GDM1 (cell line): ENCODE measurements around the gene CASP2.

ENCODE experiments used
- DNase-seq: peaks from one replicate; lab custom pipeline; 2025; lab: John Stamatoyannopoulos, UW

Gene CASP2

GRCh38 chr7:143287935-143288826 lies at the start of gene CASP2:
Gene CASP2, plus strand, starts transcription at chr7:143288351. Its CDS starts 105 bp downstream, at chr7:143288456.
- peak; percentile 98 for DNase-seq

GRCh38 chr7:143239813-143240212 lies 48.3 kb upstream of the CASP2 start:
- no peak for DNase-seq

GRCh38 chr7:143240291-143241168 lies 47.6 kb upstream of the CASP2 start:
- peak; percentile 63 for DNase-seq

GRCh38 chr7:143242306-143242705 lies 45.8 kb upstream of the CASP2 start:
- no peak for DNase-seq

GRCh38 chr7:143243111-143243510 lies 45.0 kb upstream of the CASP2 start:
- DNase-seq: no peak

- DNase-seq: no peak
Observed at GRCh38 chr7:143243614-143244013, 44.5 kb upstream of the CASP2 start.

GRCh38 chr7:143244321-143244720 lies 43.8 kb upstream of the CASP2 start:
- no peak for DNase-seq

GRCh38 chr7:143245123-143245522 lies 43.0 kb upstream of the CASP2 start:
- no peak for DNase-seq

GRCh38 chr7:143247372-143247771 lies 40.8 kb upstream of the CASP2 start:
- DNase-seq: no peak

- no peak for DNase-seq
Observed at GRCh38 chr7:143248761-143249354, 39.3 kb upstream of the CASP2 start.

GRCh38 chr7:143250199-143250598 lies 38.0 kb upstream of the CASP2 start:
- DNase-seq: no peak

- DNase-seq: no peak
Observed at GRCh38 chr7:143250822-143251221, 37.3 kb upstream of the CASP2 start.

GRCh38 chr7:143252006-143252405 lies 36.1 kb upstream of the CASP2 start:
- DNase-seq: peak; percentile 14

GRCh38 chr7:143255564-143255963 lies 32.6 kb upstream of the CASP2 start:
- DNase-seq: no peak

GRCh38 chr7:143256325-143256724 lies 31.8 kb upstream of the CASP2 start:
- DNase-seq: no peak

- DNase-seq: no peak
Observed at GRCh38 chr7:143256932-143257331, 31.2 kb upstream of the CASP2 start.

GRCh38 chr7:143257501-143257900 lies 30.6 kb upstream of the CASP2 start:
- DNase-seq: no peak

GRCh38 chr7:143258831-143259230 lies 29.3 kb upstream of the CASP2 start:
- no peak for DNase-seq

GRCh38 chr7:143259765-143260164 lies 28.4 kb upstream of the CASP2 start:
- DNase-seq: no peak

- no peak for DNase-seq
Observed at GRCh38 chr7:143261901-143262300, 26.2 kb upstream of the CASP2 start.

GRCh38 chr7:143263266-143264195 lies 24.6 kb upstream of the CASP2 start, which contains the start of gene GSTK1:
Gene GSTK1, plus strand, starts transcription at chr7:143263441. Its CDS starts 73 bp downstream, at chr7:143263514.
- peak; percentile 73 for DNase-seq
